ENCODE results near the gene TBR1. TPM values are rescaled to one million over a fixed set of nuclear protein-coding genes. Genes with fewer than 3 reads are reported as not detected.

TBR1 gene
- total RNA-seq, 1 donor from 2014 or later: not detected

- peaks cover 36% of the 10 kb centered on the region for H3K27me3 ChIP-seq
- no peak for DNase-seq (ENCODE audit: extremely low spot score in 2 of 2)
- H3K27ac ChIP-seq: no peak overlapping the region
- no peak for TF ChIP-seq POLR2A (IDR thresholded peaks at IDR 0.05)
- H3K9me3 ChIP-seq: no peaks in the 10 kb centered on the region
- peaks cover 14% of the 10 kb centered on the region for H3K4me1 ChIP-seq
- no peaks in the 10 kb centered on the region for H3K36me3 ChIP-seq
- peak overlapping the region in 1 of 2 donors; percentile 23 for H3K4me3 ChIP-seq
- intact Hi-C loops (cut with DNase I): no loop called here
Measured at GRCh38 chr2:161424394-161424769, 8.3 kb downstream of the TBR1 start.

GRCh38 chr2:161424891-161425727 is 9.0 kb downstream of the TBR1 start:
- Histone ChIP-seq H3K4me1 (peaks cover 14% of the 10 kb centered on the region), H3K27ac (no peak overlapping the region), H3K9me3 (no peaks in the 10 kb centered on the region), H3K36me3 (no peaks in the 10 kb centered on the region), H3K4me3 (no peak overlapping the region), H3K27me3 (peaks cover 36% of the 10 kb centered on the region)
- TF ChIP-seq POLR2AphosphoS5 (IDR thresholded peaks at IDR 0.05; ENCODE audit: insufficient read depth in 1 of 2, low read depth in 1 of 2) (no peak), CTCF (IDR thresholded peaks at IDR 0.05) (no peak), POLR2A (IDR thresholded peaks at IDR 0.05) (no peak)
- intact Hi-C loops (cut with DNase I): no loop called here
- DNase-seq (ENCODE audit: extremely low spot score in 2 of 2): no peak

- TF ChIP-seq POLR2A (IDR thresholded peaks at IDR 0.05) (no peak), CTCF (IDR thresholded peaks at IDR 0.05) (no peak), POLR2AphosphoS5 (IDR thresholded peaks at IDR 0.05; ENCODE audit: insufficient read depth in 1 of 2, low read depth in 1 of 2) (no peak)
- Histone ChIP-seq H3K4me1 (peaks cover 14% of the 10 kb centered on the region), H3K36me3 (no peaks in the 10 kb centered on the region), H3K27me3 (peaks cover 36% of the 10 kb centered on the region), H3K9me3 (no peaks in the 10 kb centered on the region), H3K4me3 (no peak overlapping the region), H3K27ac (no peak overlapping the region)
- intact Hi-C loops (cut with DNase I): no loop called here
- DNase-seq (ENCODE audit: extremely low spot score in 2 of 2): no peak
Measured at GRCh38 chr2:161425728-161426454, 9.8 kb downstream of the TBR1 start.

- peaks cover 14% of the 10 kb centered on the region for H3K4me1 ChIP-seq
- H3K9me3 ChIP-seq: no peaks in the 10 kb centered on the region
- H3K4me3 ChIP-seq: no peak overlapping the region
- no peaks in the 10 kb centered on the region for H3K36me3 ChIP-seq
- H3K27me3 ChIP-seq: peaks cover 36% of the 10 kb centered on the region
- TF ChIP-seq POLR2AphosphoS5 (IDR thresholded peaks at IDR 0.05; ENCODE audit: insufficient read depth in 1 of 2, low read depth in 1 of 2): no peak
- TF ChIP-seq POLR2A (IDR thresholded peaks at IDR 0.05): no peak
- no peak for TF ChIP-seq CTCF (IDR thresholded peaks at IDR 0.05)
- no peak overlapping the region for H3K27ac ChIP-seq
- DNase-seq (ENCODE audit: extremely low spot score in 2 of 2): no peak
- intact Hi-C loops (cut with DNase I): no loop called here
Measured at GRCh38 chr2:161426455-161426921, 10.4 kb downstream of the TBR1 start.

- Histone ChIP-seq H3K27me3 (peaks cover 36% of the 10 kb centered on the region), H3K27ac (no peak overlapping the region), H3K9me3 (no peaks in the 10 kb centered on the region), H3K4me1 (peaks cover 14% of the 10 kb centered on the region), H3K36me3 (no peaks in the 10 kb centered on the region), H3K4me3 (peak overlapping the region in 1 of 2 donors; percentile 14)
- no peak for DNase-seq (ENCODE audit: extremely low spot score in 2 of 2)
- intact Hi-C loops (cut with DNase I): no loop called here
- no peak for TF ChIP-seq CTCF (IDR thresholded peaks at IDR 0.05)
- no peak for TF ChIP-seq POLR2A (IDR thresholded peaks at IDR 0.05)
- TF ChIP-seq POLR2AphosphoS5 (IDR thresholded peaks at IDR 0.05; ENCODE audit: insufficient read depth in 1 of 2, low read depth in 1 of 2): no peak
Measured at GRCh38 chr2:161426922-161427663, 11.0 kb downstream of the TBR1 start.

Measured in vagina (tissue), 2 donors.